Muscle layer of colon (tissue), 2 donors: Measurements from ENCODE around the gene TCERG1L.

Source experiments
- H3K27ac ChIP-seq: one replicate; pipeline ENCODE4 v1.7.0; 2013; ENCODE audit warnings: low read depth, mild to moderate bottlenecking, low read length, moderate library complexity
- H3K27me3 ChIP-seq, 2 donors: one replicate each; pipeline ENCODE4 v1.7.0; 2013; ENCODE audit warnings: low read length in 2 of 2, mild to moderate bottlenecking in 2 of 2; ENCODE audit not compliant: insufficient read depth in 2 of 2, control insufficient read depth in 1 of 2
- H3K36me3 ChIP-seq: one replicate; pipeline ENCODE4 v1.7.0; 2013; ENCODE audit warnings: mild to moderate bottlenecking, low read length; ENCODE audit not compliant: insufficient read depth
- H3K4me1 ChIP-seq: one replicate; pipeline ENCODE4 v1.7.0; 2013; ENCODE audit warnings: mild to moderate bottlenecking, low read length; ENCODE audit not compliant: insufficient read depth
- H3K4me3 ChIP-seq, 2 donors: one replicate each; pipeline ENCODE4 v1.7.0; 2013; ENCODE audit warnings: low read length in 2 of 2, low read depth in 1 of 2, mild to moderate bottlenecking in 1 of 2, moderate library complexity in 1 of 2
- H3K9ac ChIP-seq: one replicate; pipeline ENCODE4 v1.7.0; 2013; ENCODE audit warnings: low read length
- H3K9me3 ChIP-seq: one replicate; pipeline ENCODE4 v1.7.0; 2013; ENCODE audit warnings: mild to moderate bottlenecking, low read length
- donor health status: abdominal sarcoma.
- donor health status: Adenocarcinoma of cecum.

Gene TCERG1L

GRCh38 chr10:131116991-131117375, 194.5 kb downstream of the TCERG1L start:
- H3K9me3 ChIP-seq, result no peaks in the 10 kb centered on the region
- no peaks in the 10 kb centered on the region for H3K36me3 ChIP-seq
- no peaks in the 10 kb centered on the region for H3K4me1 ChIP-seq
- no peak overlapping the region for H3K4me3 ChIP-seq
- H3K27me3 ChIP-seq, result no peaks in the 10 kb centered on the region
- H3K9ac ChIP-seq, result no peak overlapping the region
- no peak overlapping the region for H3K27ac ChIP-seq

- Histone ChIP-seq H3K9me3 (no peaks in the 10 kb centered on the region), H3K4me1 (no peaks in the 10 kb centered on the region), H3K4me3 (no peak overlapping the region), H3K27ac (no peak overlapping the region), H3K36me3 (no peaks in the 10 kb centered on the region), H3K27me3 (no peaks in the 10 kb centered on the region), H3K9ac (no peak overlapping the region)
These were observed 195.1 kb downstream of the TCERG1L start for GRCh38 chr10:131116216-131116990.

- Histone ChIP-seq H3K27ac (no peak overlapping the region), H3K9me3 (no peaks in the 10 kb centered on the region), H3K4me1 (no peaks in the 10 kb centered on the region), H3K4me3 (no peak overlapping the region), H3K9ac (no peak overlapping the region), H3K27me3 (no peaks in the 10 kb centered on the region), H3K36me3 (no peaks in the 10 kb centered on the region)
These were observed 195.7 kb downstream of the TCERG1L start for GRCh38 chr10:131115801-131116200.

- Histone ChIP-seq H3K4me3 (no peak overlapping the region), H3K36me3 (no peaks in the 10 kb centered on the region), H3K9me3 (no peaks in the 10 kb centered on the region), H3K9ac (no peak overlapping the region), H3K4me1 (no peaks in the 10 kb centered on the region), H3K27me3 (no peaks in the 10 kb centered on the region), H3K27ac (no peak overlapping the region)
These were observed 196.2 kb downstream of the TCERG1L start for GRCh38 chr10:131115321-131115720.

- Histone ChIP-seq H3K4me1 (no peaks in the 10 kb centered on the region), H3K36me3 (no peaks in the 10 kb centered on the region), H3K27ac (no peak overlapping the region), H3K4me3 (no peak overlapping the region), H3K27me3 (no peaks in the 10 kb centered on the region), H3K9ac (no peak overlapping the region), H3K9me3 (no peaks in the 10 kb centered on the region)
These were observed 196.7 kb downstream of the TCERG1L start for GRCh38 chr10:131114846-131115245.

- Histone ChIP-seq H3K36me3 (no peaks in the 10 kb centered on the region), H3K27me3 (no peaks in the 10 kb centered on the region), H3K4me3 (no peak overlapping the region), H3K27ac (no peak overlapping the region), H3K9me3 (no peaks in the 10 kb centered on the region), H3K4me1 (no peaks in the 10 kb centered on the region), H3K9ac (no peak overlapping the region)
These were observed 197.7 kb downstream of the TCERG1L start for GRCh38 chr10:131113709-131114291.

- Histone ChIP-seq H3K36me3 (no peaks in the 10 kb centered on the region), H3K27ac (no peak overlapping the region), H3K4me3 (no peak overlapping the region), H3K27me3 (no peaks in the 10 kb centered on the region), H3K4me1 (no peaks in the 10 kb centered on the region), H3K9ac (no peak overlapping the region), H3K9me3 (no peaks in the 10 kb centered on the region)
These were observed 198.4 kb downstream of the TCERG1L start for GRCh38 chr10:131113165-131113564.

GRCh38 chr10:131112691-131113090, 198.8 kb downstream of the TCERG1L start:
- Histone ChIP-seq H3K27me3 (no peaks in the 10 kb centered on the region), H3K27ac (no peak overlapping the region), H3K4me1 (no peaks in the 10 kb centered on the region), H3K36me3 (no peaks in the 10 kb centered on the region), H3K9ac (no peak overlapping the region), H3K9me3 (no peaks in the 10 kb centered on the region), H3K4me3 (no peak overlapping the region)

GRCh38 chr10:131111471-131112080, 199.9 kb downstream of the TCERG1L start:
- Histone ChIP-seq H3K9ac (no peak overlapping the region), H3K4me3 (no peak overlapping the region), H3K36me3 (no peaks in the 10 kb centered on the region), H3K9me3 (no peaks in the 10 kb centered on the region), H3K27ac (no peak overlapping the region), H3K4me1 (no peaks in the 10 kb centered on the region), H3K27me3 (no peaks in the 10 kb centered on the region)

GRCh38 chr10:131111007-131111406, 200.5 kb downstream of the TCERG1L start:
- H3K9ac ChIP-seq, result no peak overlapping the region
- H3K36me3 ChIP-seq, result no peaks in the 10 kb centered on the region
- H3K4me3 ChIP-seq, result no peak overlapping the region
- no peaks in the 10 kb centered on the region for H3K27me3 ChIP-seq
- H3K4me1 ChIP-seq, result no peaks in the 10 kb centered on the region
- no peak overlapping the region for H3K27ac ChIP-seq
- H3K9me3 ChIP-seq, result no peaks in the 10 kb centered on the region

GRCh38 chr10:131110241-131110783, 201.2 kb downstream of the TCERG1L start:
- Histone ChIP-seq H3K4me1 (no peaks in the 10 kb centered on the region), H3K27me3 (no peaks in the 10 kb centered on the region), H3K27ac (no peak overlapping the region), H3K4me3 (no peak overlapping the region), H3K9me3 (no peaks in the 10 kb centered on the region), H3K9ac (no peak overlapping the region), H3K36me3 (no peaks in the 10 kb centered on the region)
